HEK293T (cell line): ENCODE measurements around the gene PDGFRB.

Source experiments
- CTCF ChIA-PET: fragments of 350-600 bp; formaldehyde crosslinking; extraction: SDS; loops from one replicate; lab custom pipeline; 2021; ENCODE audit warnings: antibody characterized with exemption, inconsistent platforms; lab: Yijun Ruan, JAX
- POLR2A ChIA-PET: fragments of 350-600 bp; formaldehyde crosslinking; extraction: SDS; loops from one replicate; lab custom pipeline; 2020; ENCODE audit warnings: antibody characterized with exemption, inconsistent platforms; lab: Yijun Ruan, JAX
- DNase-seq: peaks from one replicate; pipeline ENCODE4 v3.0.0; 2012; ENCODE audit warnings: mixed read lengths; ENCODE audit errors: extremely low spot score
- ARNT ChIP-seq: fragments of 450-650 bp; IDR thresholded peaks from 2 replicates; pipeline ENCODE4 v1.6.1; 2017; ENCODE audit warnings: mild to moderate bottlenecking
- BHLHE40 ChIP-seq: fragments of 450-650 bp; IDR thresholded peaks from 2 replicates; pipeline ENCODE4 v1.6.1; 2016; ENCODE audit warnings: mild to moderate bottlenecking, moderate library complexity, borderline replicate concordance
- CTBP1 ChIP-seq: fragments of 450-650 bp; IDR thresholded peaks from 2 replicates; pipeline ENCODE4 v1.6.1; 2016; ENCODE audit warnings: borderline replicate concordance
- ELF4 ChIP-seq: fragments of 450-650 bp; IDR thresholded peaks from 2 replicates; pipeline ENCODE4 v1.6.1; 2017; ENCODE audit warnings: antibody characterized with exemption
- FOXA1 ChIP-seq: fragments of 450-650 bp; IDR thresholded peaks from 2 replicates; pipeline ENCODE4 v1.6.1; 2016; ENCODE audit warnings: mild to moderate bottlenecking
- FOXK2 ChIP-seq: fragments of 450-650 bp; IDR thresholded peaks from 2 replicates; pipeline ENCODE4 v1.6.1; 2016; ENCODE audit warnings: mild to moderate bottlenecking
- FOXM1 ChIP-seq: fragments of 450-650 bp; IDR thresholded peaks from 2 replicates; pipeline ENCODE4 v1.6.1; 2017; ENCODE audit warnings: mild to moderate bottlenecking, borderline replicate concordance
- HDGF ChIP-seq: fragments of 450-650 bp; IDR thresholded peaks from 2 replicates; pipeline ENCODE4 v1.6.1; 2017; ENCODE audit warnings: antibody characterized with exemption, borderline replicate concordance
- L3MBTL2 ChIP-seq: fragments of 450-650 bp; conservative IDR thresholded peaks from 2 replicates; pipeline ENCODE4 v1.6.1; 2016; ENCODE audit warnings: mild to moderate bottlenecking
- LEF1 ChIP-seq: fragments of 450-650 bp; IDR thresholded peaks from 2 replicates; pipeline ENCODE4 v1.6.1; 2017; ENCODE audit warnings: mild to moderate bottlenecking, borderline replicate concordance
- NFRKB ChIP-seq: fragments of 450-650 bp; IDR thresholded peaks from 2 replicates; pipeline ENCODE4 v1.6.1; 2016; ENCODE audit warnings: mild to moderate bottlenecking, moderate library complexity
- PKNOX1 ChIP-seq: fragments of 450-650 bp; IDR thresholded peaks from 2 replicates; pipeline ENCODE4 v1.6.1; 2016
- SP1 ChIP-seq: fragments of 450-650 bp; IDR thresholded peaks from 2 replicates; pipeline ENCODE4 v1.6.1; 2017
- SUZ12 ChIP-seq: fragments of 450-650 bp; IDR thresholded peaks from 2 replicates; pipeline ENCODE4 v1.6.1; 2016; ENCODE audit warnings: mild to moderate bottlenecking
- TARDBP ChIP-seq: fragments of 450-650 bp; IDR thresholded peaks from 2 replicates; pipeline ENCODE4 v1.6.1; 2016
- ZNF384 ChIP-seq: fragments of 450-650 bp; IDR thresholded peaks from 2 replicates; pipeline ENCODE4 v1.6.1; 2016

Gene PDGFRB

GRCh38 chr5:150124596-150124995 lies 31.0 kb downstream of the PDGFRB start:
- CTCF ChIA-PET = no interaction called here
- POLR2A ChIA-PET = no interaction called here
- no peak for TF ChIP-seq ELF4
- TF ChIP-seq HDGF = no peak
- TF ChIP-seq SUZ12 = no peak
- no peak for TF ChIP-seq NFRKB
- no peak for TF ChIP-seq PKNOX1
- no peak for TF ChIP-seq FOXA1
- no peak for TF ChIP-seq L3MBTL2
- TF ChIP-seq LEF1 = no peak
- TF ChIP-seq ZNF384 = no peak
- TF ChIP-seq BHLHE40 = no peak
- TF ChIP-seq FOXK2 = no peak
- TF ChIP-seq SP1 = no peak
- no peak for DNase-seq

- DNase-seq = no peak
- no peak for TF ChIP-seq ZNF384
- POLR2A ChIA-PET = no interaction called here
- CTCF ChIA-PET = interaction anchor here (0.7 kb wide), 1 partner anchor 10 kb away, joined by 4 read pairs; no protein-coding TSS in a partner anchor
These were observed 31.5 kb downstream of the PDGFRB start for GRCh38 chr5:150124111-150124557.

GRCh38 chr5:150123542-150123941 lies 32.1 kb downstream of the PDGFRB start:
- DNase-seq = no peak
- ChIA-PET CTCF (interaction anchor here (0.7 to 1.5 kb wide), 2 partner anchors 9 to 39 kb away, joined by 3 to 4 read pairs; no protein-coding TSS in a partner anchor), POLR2A (no interaction called here)
- no peak for TF ChIP-seq FOXA1
- no peak for TF ChIP-seq ARNT

- POLR2A ChIA-PET = no interaction called here
- DNase-seq = no peak
- no peak for TF ChIP-seq ZNF384
- no peak for TF ChIP-seq TARDBP
- TF ChIP-seq FOXK2 = no peak
- no peak for TF ChIP-seq HDGF
- no peak for TF ChIP-seq FOXA1
- TF ChIP-seq CTBP1 = no peak
- no peak for TF ChIP-seq FOXM1
- TF ChIP-seq SP1 = no peak
- no peak for TF ChIP-seq ELF4
- TF ChIP-seq NFRKB = no peak
- no peak for TF ChIP-seq PKNOX1
- TF ChIP-seq L3MBTL2 = no peak
- TF ChIP-seq BHLHE40 = no peak
- TF ChIP-seq SUZ12 = no peak
- TF ChIP-seq ARNT = no peak
- TF ChIP-seq LEF1 = no peak
- CTCF ChIA-PET = interaction anchor here (1.2 to 1.5 kb wide), 3 partner anchors 8 to 39 kb away, joined by 3 to 4 read pairs (median 3); no protein-coding TSS in a partner anchor
These were observed 32.8 kb downstream of the PDGFRB start for GRCh38 chr5:150122536-150123481.

- ChIA-PET CTCF (interaction anchor here (1.2 to 1.5 kb wide), 3 partner anchors 9 to 40 kb away, joined by 3 to 4 read pairs (median 3); no protein-coding TSS in a partner anchor), POLR2A (no interaction called here)
- TF ChIP-seq ELF4 = no peak
- no peak for TF ChIP-seq SP1
- TF ChIP-seq LEF1 = no peak
- no peak for TF ChIP-seq PKNOX1
- TF ChIP-seq FOXM1 = no peak
- TF ChIP-seq ARNT = no peak
- TF ChIP-seq FOXK2 = no peak
- TF ChIP-seq TARDBP = no peak
- no peak for TF ChIP-seq FOXA1
- TF ChIP-seq SUZ12 = no peak
- TF ChIP-seq NFRKB = no peak
- TF ChIP-seq BHLHE40 = no peak
- TF ChIP-seq CTBP1 = no peak
- no peak for TF ChIP-seq L3MBTL2
- TF ChIP-seq HDGF = no peak
- TF ChIP-seq ZNF384 = no peak
- no peak for DNase-seq
These were observed 33.5 kb downstream of the PDGFRB start for GRCh38 chr5:150122158-150122510.

GRCh38 chr5:150121448-150122157 lies 34.0 kb downstream of the PDGFRB start:
- TF ChIP-seq CTBP1 (no peak), ELF4 (no peak), SP1 (no peak), FOXM1 (no peak), ZNF384 (no peak), FOXK2 (no peak), SUZ12 (no peak), NFRKB (no peak), HDGF (no peak), ARNT (no peak), BHLHE40 (no peak), LEF1 (no peak), PKNOX1 (no peak), L3MBTL2 (no peak), TARDBP (no peak), FOXA1 (no peak)
- ChIA-PET POLR2A (no interaction called here), CTCF (interaction anchor here (1.2 to 1.5 kb wide), 3 partner anchors 9 to 41 kb away, joined by 3 to 4 read pairs (median 3); no protein-coding TSS in a partner anchor)
- no peak for DNase-seq
